GM19043 (cell line): ENCODE data around the gene TRMT44.

Experiments
- ATAC-seq: cut with Tn5 transposase; IDR thresholded peaks from one replicate; pipeline ENCODE4 v1.9.1; 2021; ENCODE audit warnings: low read depth; ENCODE audit not compliant: unreplicated experiment

The TRMT44 gene

GRCh38 chr4:8524595-8525382 lies 84.2 kb downstream of the TRMT44 start:
- ATAC-seq: no peak

DNA sequence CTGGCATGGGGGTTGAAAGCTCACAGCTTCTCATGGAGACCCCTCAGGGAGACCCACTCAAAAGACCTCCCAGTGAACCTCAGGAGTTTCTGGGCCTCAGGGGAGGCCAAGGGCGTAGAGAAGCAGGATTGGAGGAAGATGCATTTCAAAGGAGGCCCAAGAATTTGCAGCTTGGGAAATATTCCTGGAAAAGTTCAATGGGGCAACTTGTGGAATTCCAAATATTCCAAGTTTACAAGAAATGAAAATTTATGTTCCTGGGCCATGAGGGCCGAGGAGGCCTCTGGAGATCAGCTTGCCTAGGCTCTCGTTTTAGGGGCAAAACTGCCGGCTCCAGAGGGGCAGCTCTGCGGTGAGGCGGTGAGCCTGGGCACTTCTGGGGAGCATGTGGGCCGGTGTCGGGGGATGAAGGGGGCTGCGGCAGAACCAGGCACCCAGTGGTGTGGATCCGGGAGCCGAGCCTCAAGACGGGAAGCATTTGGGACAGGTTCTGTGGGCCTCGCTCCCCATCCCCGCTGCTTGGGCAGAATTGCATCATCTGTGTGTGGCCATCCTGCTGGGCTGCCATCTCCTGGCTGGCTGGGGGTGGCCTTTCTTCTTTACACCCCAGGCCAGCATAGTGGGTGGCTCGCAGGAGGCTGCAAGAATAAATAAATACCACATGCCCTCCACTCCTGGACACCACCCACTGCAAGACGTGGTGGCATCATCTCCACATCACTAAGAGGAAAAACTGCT lies 85.0 kb downstream of the TRMT44 start:
- ATAC-seq: no peak
